ENCODE results near the gene SYAP1. TPM values are rescaled to one million over a fixed set of nuclear protein-coding genes. Genes with fewer than 3 reads are reported as not detected.

The SYAP1 gene
- total RNA-seq, 3 donors from 2014 or later (not counting 1 experiment from before 2014, with no cell fraction given), result 42.9 to 58.4 (median 45.4) TPM

- H3K9me3 Mint-ChIP-seq, result no peaks in the 10 kb centered on the region
- H3K36me3 ChIP-seq (ENCODE audit: control insufficient read depth, insufficient read depth, low read length), result no peaks in the 10 kb centered on the region
- H3K27ac ChIP-seq (ENCODE audit: low read length), result no peak overlapping the region
- H3K4me1 Mint-ChIP-seq, result peaks cover 7 to 19% of the 10 kb centered on the region in 2 donors
- H3K27me3 ChIP-seq (ENCODE audit: control insufficient read depth, insufficient read depth, low read length), result no peaks in the 10 kb centered on the region
- TF ChIP-seq, protein P1, sequence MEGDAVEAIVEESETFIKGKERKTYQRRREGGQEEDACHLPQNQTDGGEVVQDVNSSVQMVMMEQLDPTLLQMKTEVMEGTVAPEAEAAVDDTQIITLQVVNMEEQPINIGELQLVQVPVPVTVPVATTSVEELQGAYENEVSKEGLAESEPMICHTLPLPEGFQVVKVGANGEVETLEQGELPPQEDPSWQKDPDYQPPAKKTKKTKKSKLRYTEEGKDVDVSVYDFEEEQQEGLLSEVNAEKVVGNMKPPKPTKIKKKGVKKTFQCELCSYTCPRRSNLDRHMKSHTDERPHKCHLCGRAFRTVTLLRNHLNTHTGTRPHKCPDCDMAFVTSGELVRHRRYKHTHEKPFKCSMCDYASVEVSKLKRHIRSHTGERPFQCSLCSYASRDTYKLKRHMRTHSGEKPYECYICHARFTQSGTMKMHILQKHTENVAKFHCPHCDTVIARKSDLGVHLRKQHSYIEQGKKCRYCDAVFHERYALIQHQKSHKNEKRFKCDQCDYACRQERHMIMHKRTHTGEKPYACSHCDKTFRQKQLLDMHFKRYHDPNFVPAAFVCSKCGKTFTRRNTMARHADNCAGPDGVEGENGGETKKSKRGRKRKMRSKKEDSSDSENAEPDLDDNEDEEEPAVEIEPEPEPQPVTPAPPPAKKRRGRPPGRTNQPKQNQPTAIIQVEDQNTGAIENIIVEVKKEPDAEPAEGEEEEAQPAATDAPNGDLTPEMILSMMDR (IDR thresholded peaks at IDR 0.05), result no peak
- peak overlapping the region in 1 of 2 donors; percentile 48 for H3K27ac Mint-ChIP-seq
- WGBS (ENCODE audit: insufficient coverage), result 79% methylated on average over 5 of the region's 5 CpGs
- no peaks in the 10 kb centered on the region for H3K36me3 Mint-ChIP-seq
- DNase-seq, result no peak
- peaks cover 6% of the 10 kb centered on the region for H3K4me1 ChIP-seq (ENCODE audit: control insufficient read depth, insufficient read depth, low read length)
- no peak overlapping the region for H3K4me3 ChIP-seq (ENCODE audit: low read length)
- peak overlapping the region; percentile 86 for H3K4me3 Mint-ChIP-seq
- H3K27me3 Mint-ChIP-seq (ENCODE audit: low read depth in 2 of 2), result no peaks in the 10 kb centered on the region
- no peaks in the 10 kb centered on the region for H3K9me3 ChIP-seq (ENCODE audit: control insufficient read depth, insufficient read depth, low read length)
- ATAC-seq, result no peak
- intact Hi-C loops (cut with micrococcal nuclease), result no loop called here
Observed at GRCh38 chrX:16788477-16788876, 69.1 kb downstream of the SYAP1 start.

DNA sequence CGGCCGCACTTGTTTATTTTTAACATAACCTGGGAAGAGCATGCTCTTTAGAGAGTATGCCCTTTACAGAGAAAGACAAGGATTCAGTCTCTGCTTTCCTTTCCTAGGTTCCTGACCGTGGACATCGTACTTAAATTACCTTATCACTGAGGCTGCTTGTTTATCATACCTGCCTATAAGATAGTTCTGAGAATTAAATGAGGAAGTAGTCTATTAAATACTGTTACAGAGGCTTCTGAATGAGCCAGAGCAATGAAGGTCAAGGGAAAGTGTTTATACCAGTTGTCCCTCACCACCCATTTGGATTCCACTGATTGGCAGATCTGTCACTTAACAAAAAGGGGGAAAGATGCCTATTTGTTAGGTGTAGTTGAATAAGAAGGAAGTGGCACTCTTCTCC is 76.9 kb downstream of the SYAP1 start:
- Histone ChIP-seq H3K27me3 (ENCODE audit: control insufficient read depth, insufficient read depth, low read length) (no peaks in the 10 kb centered on the region), H3K4me3 (ENCODE audit: low read length) (no peak overlapping the region), H3K27ac (ENCODE audit: low read length) (no peak overlapping the region), H3K36me3 (ENCODE audit: control insufficient read depth, insufficient read depth, low read length) (peaks cover 4% of the 10 kb centered on the region), H3K4me1 (ENCODE audit: control insufficient read depth, insufficient read depth, low read length) (no peaks in the 10 kb centered on the region), H3K9me3 (ENCODE audit: control insufficient read depth, insufficient read depth, low read length) (no peaks in the 10 kb centered on the region)
- no peaks in the 10 kb centered on the region for H3K27me3 Mint-ChIP-seq (ENCODE audit: low read depth in 2 of 2)
- intact Hi-C loops (cut with micrococcal nuclease), result no loop called here
- TF ChIP-seq, protein P1 (IDR thresholded peaks at IDR 0.05), result no peak
- H3K27ac Mint-ChIP-seq, result no peak overlapping the region
- WGBS (ENCODE audit: insufficient coverage), result 100% methylated on average over 2 of the region's 4 CpGs
- no peaks in the 10 kb centered on the region for H3K4me1 Mint-ChIP-seq
- DNase-seq, result no peak
- no peak for ATAC-seq
- H3K36me3 Mint-ChIP-seq, result no peaks in the 10 kb centered on the region
- H3K4me3 Mint-ChIP-seq, result no peak overlapping the region
- H3K9me3 Mint-ChIP-seq, result no peaks in the 10 kb centered on the region

GRCh38 chrX:16797358-16797757 is 77.9 kb downstream of the SYAP1 start:
- DNase-seq (no peak), ATAC-seq (no peak)
- Histone ChIP-seq H3K27ac (ENCODE audit: low read length) (no peak overlapping the region), H3K9me3 (ENCODE audit: control insufficient read depth, insufficient read depth, low read length) (no peaks in the 10 kb centered on the region), H3K27me3 (ENCODE audit: control insufficient read depth, insufficient read depth, low read length) (no peaks in the 10 kb centered on the region), H3K4me1 (ENCODE audit: control insufficient read depth, insufficient read depth, low read length) (no peaks in the 10 kb centered on the region), H3K4me3 (ENCODE audit: low read length) (no peak overlapping the region), H3K36me3 (ENCODE audit: control insufficient read depth, insufficient read depth, low read length) (peaks cover 4% of the 10 kb centered on the region)
- H3K27ac Mint-ChIP-seq, result no peak overlapping the region
- TF ChIP-seq, protein P1 (IDR thresholded peaks at IDR 0.05), result no peak
- no peak overlapping the region for H3K4me3 Mint-ChIP-seq
- H3K4me1 Mint-ChIP-seq, result no peaks in the 10 kb centered on the region
- no peaks in the 10 kb centered on the region for H3K9me3 Mint-ChIP-seq
- 95% methylated on average over 4 of the region's 5 CpGs for WGBS (ENCODE audit: insufficient coverage)
- intact Hi-C loops (cut with micrococcal nuclease), result no loop called here
- H3K36me3 Mint-ChIP-seq, result no peaks in the 10 kb centered on the region
- no peaks in the 10 kb centered on the region for H3K27me3 Mint-ChIP-seq (ENCODE audit: low read depth in 2 of 2)

- intact Hi-C loops (cut with micrococcal nuclease), result no loop called here
- no peaks in the 10 kb centered on the region for H3K9me3 ChIP-seq (ENCODE audit: control insufficient read depth, insufficient read depth, low read length)
Observed at GRCh38 chrX:16797841-16798240, 78.4 kb downstream of the SYAP1 start.

More at GRCh38 chrX:16797841-16798240, 78.4 kb downstream of the SYAP1 start:
- Mint-ChIP-seq H3K27me3 (ENCODE audit: low read depth in 2 of 2) (no peaks in the 10 kb centered on the region), H3K4me3 (no peak overlapping the region), H3K36me3 (no peaks in the 10 kb centered on the region), H3K9me3 (no peaks in the 10 kb centered on the region), H3K4me1 (no peaks in the 10 kb centered on the region), H3K27ac (no peak overlapping the region)
- no peaks in the 10 kb centered on the region for H3K4me1 ChIP-seq (ENCODE audit: control insufficient read depth, insufficient read depth, low read length)
- no peak overlapping the region for H3K27ac ChIP-seq (ENCODE audit: low read length)
- H3K27me3 ChIP-seq (ENCODE audit: control insufficient read depth, insufficient read depth, low read length), result no peaks in the 10 kb centered on the region
- no peak overlapping the region for H3K4me3 ChIP-seq (ENCODE audit: low read length)
- WGBS (ENCODE audit: insufficient coverage), result no CpG with 5 or more reads among the region's 4 CpGs
- ATAC-seq (no peak), DNase-seq (no peak)
- TF ChIP-seq, protein P1 (IDR thresholded peaks at IDR 0.05), result no peak
- peaks cover 4% of the 10 kb centered on the region for H3K36me3 ChIP-seq (ENCODE audit: control insufficient read depth, insufficient read depth, low read length)
